Mammary epithelial cell (primary cell): ENCODE data around the gene EFNB2.

Source experiments
- CTCF ChIP-seq, 2 donors: IDR thresholded peaks in 1 of 2; conservative IDR thresholded peaks in 1 of 2; 2 replicates each; pipeline ENCODE4 v1.5.1; 2011 to 2012; ENCODE audit warnings: inconsistent platforms in 2 of 2, low read length in 2 of 2, mild to moderate bottlenecking in 2 of 2, control low read depth in 1 of 2, low read depth in 1 of 2; ENCODE audit not compliant: insufficient read depth in 1 of 2; ENCODE audit errors: extremely low read depth in 1 of 2
- EZH2 ChIP-seq: IDR thresholded peaks from 2 replicates; pipeline ENCODE4 v1.6.1; 2012; ENCODE audit warnings: low read length, inconsistent platforms, borderline replicate concordance

DNA sequence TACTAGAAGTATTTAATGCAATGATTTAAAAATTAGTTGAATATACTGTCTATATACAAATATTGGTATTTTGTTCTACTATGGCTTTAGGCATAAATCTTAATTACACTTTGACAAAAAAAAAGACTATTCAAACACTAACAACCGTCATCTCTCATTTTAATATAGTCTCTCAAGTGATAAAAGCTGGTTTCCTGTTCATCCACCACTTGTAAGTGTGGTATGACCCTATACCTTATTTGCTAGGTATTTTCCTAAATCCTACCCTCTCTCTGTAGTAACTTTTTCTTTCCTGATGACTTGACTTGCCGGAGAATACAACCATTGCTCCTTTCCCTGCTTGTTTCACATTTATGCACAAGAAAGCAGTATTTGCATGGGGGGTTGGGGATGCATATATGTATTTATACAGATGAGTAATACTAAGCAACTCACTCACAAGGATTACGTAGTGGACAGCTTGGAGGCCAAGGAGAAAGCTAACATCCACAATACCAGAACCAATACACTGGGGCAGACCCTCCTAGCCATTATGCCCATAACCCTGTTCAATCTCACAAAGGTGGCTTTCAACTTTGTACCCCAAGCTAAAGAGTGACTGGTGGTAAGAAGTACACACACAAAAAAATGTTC, 12.7 kb upstream of the EFNB2 start:
- no peak for TF ChIP-seq EZH2
- no peak for TF ChIP-seq CTCF (conservative IDR thresholded peaks at IDR 0.05 in 1 of 2, IDR thresholded peaks at IDR 0.05 in 1 of 2; ENCODE audit: extremely low read depth in 1 of 2, insufficient read depth in 1 of 2, low read depth in 1 of 2, low read length in 2 of 2)
